Parathyroid adenoma (tissue), 2 donors: ENCODE measurements around the gene CT45A5.
"Not testable (repeated sequence)": the region's sequence is repeated elsewhere in the genome, so short reads cannot be mapped to it uniquely, and the experiment has no call there.

Source experiments
- H2AFZ ChIP-seq: fragments of 300-600 bp; sonication (generic); one replicate; pipeline ENCODE4 v1.7.0; 2017; ENCODE audit warnings: antibody characterized with exemption, mild to moderate bottlenecking
- H3K27ac ChIP-seq: fragments of 300-600 bp; sonication (generic); one replicate; pipeline ENCODE4 v1.7.0; 2017
- H3K27me3 ChIP-seq: fragments of 300-600 bp; sonication (generic); one replicate; pipeline ENCODE4 v1.7.0; 2017; ENCODE audit warnings: low read length; ENCODE audit not compliant: control insufficient read depth, insufficient read depth
- H3K36me3 ChIP-seq: fragments of 300-600 bp; sonication (generic); one replicate; pipeline ENCODE4 v1.7.0; 2017; ENCODE audit warnings: low read length; ENCODE audit not compliant: control insufficient read depth, insufficient read depth
- H3K4me1 ChIP-seq: fragments of 300-600 bp; sonication (generic); one replicate; pipeline ENCODE4 v1.7.0; 2017; ENCODE audit warnings: control low read depth
- H3K4me2 ChIP-seq: fragments of 300-600 bp; sonication (generic); one replicate; pipeline ENCODE4 v1.7.0; 2017; ENCODE audit warnings: low read length
- H3K4me3 ChIP-seq: fragments of 300-600 bp; sonication (generic); one replicate; pipeline ENCODE4 v1.7.0; 2017; ENCODE audit warnings: low read depth, low read length
- H3K79me2 ChIP-seq: fragments of 300-600 bp; sonication (generic); one replicate; pipeline ENCODE4 v1.7.0; 2017; ENCODE audit warnings: control low read depth
- H3K9ac ChIP-seq: fragments of 300-600 bp; sonication (generic); one replicate; pipeline ENCODE4 v1.7.0; 2017; ENCODE audit warnings: mild to moderate bottlenecking
- H3K9me3 ChIP-seq: fragments of 300-600 bp; sonication (generic); one replicate; pipeline ENCODE4 v1.7.0; 2017; ENCODE audit warnings: low read length; ENCODE audit not compliant: control insufficient read depth
- CTCF ChIP-seq: fragments of 300-600 bp; sonication (generic); IDR thresholded peaks from one replicate; pipeline ENCODE4 v1.7.0; 2017; ENCODE audit warnings: antibody characterized with exemption, mild to moderate bottlenecking
- donor health status: primary hyperparathyroidism.

Gene CT45A5

GRCh38 chrX:135737366-135738071, 47.8 kb downstream of the CT45A5 start:
- Histone ChIP-seq H3K9ac (no peak overlapping the region), H3K4me1 (no peaks in the 10 kb centered on the region), H3K36me3 (no peaks in the 10 kb centered on the region), H3K9me3 (no peaks in the 10 kb centered on the region), H3K4me3 (no peak overlapping the region), H3K27me3 (no peaks in the 10 kb centered on the region), H3K4me2 (no peak overlapping the region), H3K27ac (no peak overlapping the region), H2AFZ (no peak overlapping the region), H3K79me2 (no peaks in the 10 kb centered on the region)
- no peak for TF ChIP-seq CTCF

- H3K4me3 ChIP-seq, H3K4me2 ChIP-seq, H3K9ac ChIP-seq, H2AFZ ChIP-seq, H3K9me3 ChIP-seq, H3K27me3 ChIP-seq, H3K79me2 ChIP-seq, H3K27ac ChIP-seq, H3K4me1 ChIP-seq, H3K36me3 ChIP-seq: not testable (repeated sequence)
Observed at GRCh38 chrX:135734666-135735065, 50.6 kb downstream of the CT45A5 start.
